ENCODE measurements around the gene DAPK3.
"Not testable (repeated sequence)": the region's sequence is repeated elsewhere in the genome, so short reads cannot be mapped to it uniquely, and the experiment has no call there.

The DAPK3 gene

DNA sequence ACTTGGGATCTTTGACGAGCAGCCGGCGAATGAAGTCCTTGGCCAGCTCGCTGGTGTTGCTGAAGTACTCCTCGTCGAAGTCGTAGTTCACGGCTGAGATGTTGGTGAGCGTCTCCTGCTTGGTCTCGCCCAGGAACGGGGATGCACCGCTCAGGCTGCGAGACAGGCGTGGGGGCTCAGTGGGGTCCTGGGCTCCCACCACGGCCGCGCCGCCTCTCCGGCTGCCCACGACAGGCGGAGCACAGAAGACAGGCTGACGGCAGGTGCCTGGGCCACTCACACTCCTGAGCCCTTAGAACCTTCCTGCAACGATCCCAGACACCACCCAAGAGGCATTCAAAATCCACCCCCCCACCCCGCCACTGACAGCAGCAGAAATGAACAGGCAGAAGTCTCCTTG lies 9.9 kb downstream of the DAPK3 start:
- Mint-ChIP-seq H3K36me3 (peaks cover 8% of the 10 kb centered on the region), H3K27me3 (no peaks in the 10 kb centered on the region), H3K27ac (no peak overlapping the region), H3K9me3 (no peaks in the 10 kb centered on the region), H3K4me3 (no peak overlapping the region), H3K4me1 (no peaks in the 10 kb centered on the region)
- CTCF ChIA-PET, result no interaction called here
- no peak for DNase-seq

GRCh38 chr19:3959766-3960131 lies 11.2 kb downstream of the DAPK3 start:
- Mint-ChIP-seq H3K27me3 (no peaks in the 10 kb centered on the region), H3K27ac (no peak overlapping the region), H3K4me1 (no peaks in the 10 kb centered on the region), H3K9me3 (no peaks in the 10 kb centered on the region), H3K36me3 (peaks cover 8% of the 10 kb centered on the region), H3K4me3 (no peak overlapping the region)
- DNase-seq, result no peak
- CTCF ChIA-PET, result no interaction called here

DNA sequence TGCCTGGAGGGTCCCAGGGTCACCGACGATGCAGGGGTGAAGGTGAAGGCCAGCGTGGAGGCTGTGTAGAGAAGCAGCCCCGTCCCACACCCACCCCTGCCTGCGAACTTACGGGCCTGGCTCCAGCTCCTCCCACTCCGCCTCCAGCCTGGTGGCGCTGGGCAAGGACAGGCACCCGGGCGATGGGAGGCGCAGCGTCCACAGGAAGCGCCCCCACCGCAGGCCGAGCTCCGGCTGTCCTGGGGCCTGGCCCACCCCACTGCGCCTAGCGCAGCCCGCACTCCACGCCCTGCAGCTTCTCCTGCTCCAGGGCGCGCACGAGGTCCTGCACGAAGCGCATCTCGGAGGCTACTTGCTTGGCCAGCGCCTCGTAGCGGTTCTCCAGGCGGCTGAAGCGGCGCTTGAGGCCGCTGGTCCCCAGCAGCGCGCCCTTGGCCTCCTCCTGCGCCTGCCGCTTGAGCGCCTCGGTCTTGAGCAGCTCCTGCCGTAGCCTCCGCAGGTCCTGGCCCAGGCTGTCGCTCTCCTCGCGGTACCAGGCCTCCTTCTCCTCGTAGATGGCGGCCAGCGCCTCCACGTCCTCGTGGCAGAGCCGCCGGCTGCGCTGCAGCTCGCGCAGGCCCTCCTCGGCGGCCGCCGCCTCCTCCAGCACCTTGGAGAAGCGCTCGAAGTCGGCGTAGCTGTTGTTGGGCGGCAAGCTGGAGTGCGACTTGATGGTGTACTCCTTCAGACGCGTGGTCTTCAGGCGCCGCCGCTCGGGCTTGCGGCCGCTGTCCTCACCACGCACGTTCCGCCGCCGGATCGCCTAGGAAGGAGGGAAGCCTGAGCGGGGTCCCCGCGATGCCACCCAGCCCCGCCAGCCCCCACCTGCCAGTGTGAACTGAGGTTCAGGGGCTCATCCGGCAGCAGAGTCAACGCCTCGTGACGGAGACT lies 11.8 kb downstream of the DAPK3 start:
- no peak for DNase-seq
- H3K9me3 Mint-ChIP-seq, result no peaks in the 10 kb centered on the region
- no peaks in the 10 kb centered on the region for H3K4me1 Mint-ChIP-seq
- H3K27ac Mint-ChIP-seq, result no peak overlapping the region
- CTCF ChIA-PET, result no interaction called here
- H3K27me3 Mint-ChIP-seq, result no peaks in the 10 kb centered on the region
- peaks cover 5% of the 10 kb centered on the region for H3K36me3 Mint-ChIP-seq
- no peak overlapping the region for H3K4me3 Mint-ChIP-seq

GRCh38 chr19:3955688-3956087 lies 15.2 kb downstream of the DAPK3 start:
- H3K27ac Mint-ChIP-seq, result no peak overlapping the region
- H3K9me3 Mint-ChIP-seq, result no peaks in the 10 kb centered on the region
- H3K27me3 Mint-ChIP-seq, result peaks cover 25% of the 10 kb centered on the region
- DNase-seq, result no peak
- H3K4me3 Mint-ChIP-seq, result no peak overlapping the region
- no peaks in the 10 kb centered on the region for H3K36me3 Mint-ChIP-seq
- H3K4me1 Mint-ChIP-seq, result peaks cover 6% of the 10 kb centered on the region
- CTCF ChIA-PET, result no interaction called here

- H3K27me3 Mint-ChIP-seq, result peaks cover 29% of the 10 kb centered on the region
- H3K27ac Mint-ChIP-seq, DNase-seq, CTCF ChIA-PET, H3K36me3 Mint-ChIP-seq, H3K9me3 Mint-ChIP-seq, H3K4me3 Mint-ChIP-seq, H3K4me1 Mint-ChIP-seq: not testable (repeated sequence)
These were observed 15.6 kb downstream of the DAPK3 start for GRCh38 chr19:3955276-3955675.

GRCh38 chr19:3954107-3954506 lies 16.8 kb downstream of the DAPK3 start:
- Mint-ChIP-seq H3K9me3 (no peaks in the 10 kb centered on the region), H3K4me3 (no peak overlapping the region), H3K4me1 (peaks cover 6% of the 10 kb centered on the region), H3K27me3 (peaks cover 30% of the 10 kb centered on the region), H3K27ac (no peak overlapping the region), H3K36me3 (no peaks in the 10 kb centered on the region)
- CTCF ChIA-PET, result interaction anchor here (0.6 kb wide), 1 partner anchor 96 kb away, joined by 3 read pairs; no protein-coding TSS in a partner anchor
- DNase-seq, result no peak

DNA sequence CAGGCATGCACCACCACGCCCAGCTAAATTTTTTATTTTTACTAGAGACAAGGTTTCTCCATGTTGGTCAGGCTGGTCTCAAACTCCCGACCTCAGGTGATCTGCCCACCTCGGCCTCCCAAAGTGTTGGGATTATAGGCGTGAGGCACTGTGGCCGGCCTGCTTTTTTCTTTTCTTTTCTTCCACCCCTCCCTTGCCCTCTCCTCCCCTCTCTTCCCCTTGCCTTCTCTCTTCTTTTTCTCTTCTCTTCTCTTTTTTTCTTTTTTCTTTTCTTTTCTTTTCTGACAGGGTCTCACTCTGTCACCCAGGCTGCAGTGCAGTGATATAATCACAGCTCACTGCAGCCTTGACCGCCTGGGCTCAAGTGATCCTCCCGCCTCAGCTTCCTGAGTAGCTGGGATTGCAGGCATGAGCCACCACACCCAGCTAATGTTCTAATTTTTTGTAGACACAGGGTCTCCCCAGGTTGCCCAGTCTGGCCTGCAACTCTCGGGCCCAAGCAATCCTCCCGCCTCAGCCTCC lies 18.1 kb downstream of the DAPK3 start:
- not testable (repeated sequence) for H3K4me3 Mint-ChIP-seq, DNase-seq, H3K27ac Mint-ChIP-seq

DNA sequence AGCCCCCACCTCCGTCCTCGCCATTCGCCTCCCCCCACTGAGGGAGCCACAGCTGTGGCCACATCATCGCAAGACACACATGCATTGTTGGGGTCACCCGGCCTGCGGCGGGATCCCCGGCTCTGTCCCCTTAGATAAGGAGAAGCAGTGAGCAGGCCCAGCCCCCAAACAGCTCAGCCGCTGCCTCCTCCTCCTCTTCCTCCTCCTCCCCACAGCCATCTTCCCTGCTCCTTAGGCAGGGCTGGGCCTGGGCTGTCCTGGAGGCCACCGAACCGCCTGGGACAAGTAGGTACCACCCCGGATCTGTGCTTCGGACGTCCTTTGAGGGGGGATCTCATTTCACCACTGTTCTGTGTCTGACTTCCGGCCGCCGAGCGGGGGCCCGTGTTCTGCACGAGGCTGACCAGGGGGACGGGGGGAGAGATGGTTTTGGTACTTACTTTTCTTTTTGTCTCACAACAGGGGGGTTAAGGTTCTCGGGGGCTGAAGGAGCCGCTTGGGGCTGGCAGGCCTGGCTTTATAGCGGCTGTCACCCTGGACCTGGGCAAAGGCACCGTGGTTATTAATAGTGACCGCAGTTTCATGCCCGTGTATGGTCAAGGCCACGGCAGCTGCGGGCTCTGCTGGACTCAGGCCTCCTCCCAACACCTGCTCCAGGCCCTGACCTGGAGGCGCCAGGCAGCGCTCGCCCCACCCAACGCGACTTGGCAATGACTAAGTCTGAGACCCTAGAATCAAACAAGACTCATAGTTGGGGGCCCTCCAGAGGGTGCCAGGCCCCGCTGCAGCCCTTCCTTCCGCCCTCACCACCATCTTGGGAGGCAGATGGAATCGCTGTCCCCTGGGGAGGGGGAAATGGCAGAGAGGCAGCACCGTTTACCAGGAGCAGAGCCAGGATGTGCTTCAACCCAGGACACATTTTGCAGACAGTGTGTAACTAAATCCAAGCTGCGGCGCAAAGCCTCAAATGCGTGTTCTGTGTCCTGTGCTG lies 19.7 kb downstream of the DAPK3 start:
- Mint-ChIP-seq H3K36me3 (no peaks in the 10 kb centered on the region), H3K27me3 (peaks cover 40% of the 10 kb centered on the region), H3K9me3 (no peaks in the 10 kb centered on the region), H3K4me3 (no peak overlapping the region), H3K4me1 (peaks cover 6% of the 10 kb centered on the region), H3K27ac (no peak overlapping the region)
- CTCF ChIA-PET, result no interaction called here
- DNase-seq, result no peak

More for the DNA sequence above, 18.1 kb downstream of the DAPK3 start:
- H3K4me1 Mint-ChIP-seq, H3K36me3 Mint-ChIP-seq, H3K9me3 Mint-ChIP-seq, CTCF ChIA-PET: not testable (repeated sequence)
- peaks cover 36% of the 10 kb centered on the region for H3K27me3 Mint-ChIP-seq

GRCh38 chr19:3949997-3950859 lies 20.7 kb downstream of the DAPK3 start:
- Mint-ChIP-seq H3K27me3 (peaks cover 40% of the 10 kb centered on the region), H3K9me3 (no peaks in the 10 kb centered on the region)
- CTCF ChIA-PET, result no interaction called here

DNA sequence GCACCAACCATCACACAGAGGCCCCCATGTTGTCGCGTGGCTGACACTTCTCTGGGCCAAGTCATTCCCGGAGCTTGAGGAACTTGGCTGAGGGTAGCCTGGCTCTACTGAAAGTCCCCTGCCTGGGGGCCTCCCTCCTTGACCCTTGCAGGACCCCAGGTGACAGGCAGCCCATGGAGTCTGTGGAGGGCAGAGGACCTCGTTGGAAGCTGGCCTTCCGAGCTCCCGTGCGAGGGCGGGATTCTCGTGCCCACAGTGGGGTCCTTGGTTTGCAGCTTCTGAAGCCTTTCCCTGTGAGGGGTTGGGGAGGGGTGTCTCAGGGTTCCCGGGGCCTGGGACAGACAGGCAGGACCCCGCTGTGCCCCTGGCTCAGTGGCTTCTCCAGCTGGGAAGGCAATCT lies 21.6 kb downstream of the DAPK3 start:
- Mint-ChIP-seq H3K27me3 (peaks cover 40% of the 10 kb centered on the region), H3K4me3 (no peak overlapping the region), H3K36me3 (no peaks in the 10 kb centered on the region), H3K4me1 (peaks cover 7% of the 10 kb centered on the region), H3K9me3 (no peaks in the 10 kb centered on the region), H3K27ac (no peak overlapping the region)
- CTCF ChIA-PET, result no interaction called here
- no peak for DNase-seq

More at GRCh38 chr19:3949997-3950859, 20.7 kb downstream of the DAPK3 start:
- Mint-ChIP-seq H3K4me1 (peaks cover 6% of the 10 kb centered on the region), H3K36me3 (no peaks in the 10 kb centered on the region), H3K27ac (no peak overlapping the region), H3K4me3 (no peak overlapping the region)
- no peak for DNase-seq

- DNase-seq, CTCF ChIA-PET, H3K36me3 Mint-ChIP-seq, H3K4me3 Mint-ChIP-seq, H3K27ac Mint-ChIP-seq, H3K9me3 Mint-ChIP-seq: not testable (repeated sequence)
- peaks cover 31% of the 10 kb centered on the region for H3K27me3 Mint-ChIP-seq
- peaks cover 13% of the 10 kb centered on the region for H3K4me1 Mint-ChIP-seq
These were observed 23.5 kb downstream of the DAPK3 start for GRCh38 chr19:3947316-3947933.

GRCh38 chr19:3945838-3946237 lies 25.1 kb downstream of the DAPK3 start:
- no peak overlapping the region for H3K4me3 Mint-ChIP-seq
- DNase-seq, result no peak
- no peak overlapping the region for H3K27ac Mint-ChIP-seq
- CTCF ChIA-PET, result no interaction called here
- H3K9me3 Mint-ChIP-seq, result no peaks in the 10 kb centered on the region
- H3K36me3 Mint-ChIP-seq, result no peaks in the 10 kb centered on the region
- peaks cover 16% of the 10 kb centered on the region for H3K27me3 Mint-ChIP-seq
- peaks cover 8% of the 10 kb centered on the region for H3K4me1 Mint-ChIP-seq

- CTCF ChIA-PET, result no interaction called here
- H3K27me3 Mint-ChIP-seq, result peaks cover 10% of the 10 kb centered on the region
- peaks cover 7% of the 10 kb centered on the region for H3K4me1 Mint-ChIP-seq
- H3K9me3 Mint-ChIP-seq, result no peaks in the 10 kb centered on the region
- H3K4me3 Mint-ChIP-seq, result no peak overlapping the region
- no peaks in the 10 kb centered on the region for H3K36me3 Mint-ChIP-seq
- DNase-seq, result no peak
- no peak overlapping the region for H3K27ac Mint-ChIP-seq
These were observed 26.7 kb downstream of the DAPK3 start for GRCh38 chr19:3944018-3944721.

All from activated naive CD4-positive, alpha-beta T cell treated with anti-CD3 and anti-CD28 coated beads, Interleukin-2, amount 10 ng/mL, durations not matched to agents 7 days and 5 days (primary cell).